HTERT RPE-1 (cell line): Measurements from ENCODE around the gene AKTIP.
"Not testable (repeated sequence)": the region's sequence is repeated elsewhere in the genome, so short reads cannot be mapped to it uniquely, and the experiment has no call there.

Experiments used
- in situ Hi-C: fragments of 300-500 bp; cut with MboI; formaldehyde crosslinking; loops from 4 replicates; pipeline ENCODE4 v1.14.3; 2020; ENCODE audit warnings: low sequenced_read_pairs

The AKTIP gene

GRCh38 chr16:53502331-53503269, at the start of gene AKTIP:
Gene AKTIP (minus strand): TSS chr16:53503209. CDS start chr16:53500259, 2,950 bp downstream.
- in situ Hi-C loops: no loop called here

DNA sequence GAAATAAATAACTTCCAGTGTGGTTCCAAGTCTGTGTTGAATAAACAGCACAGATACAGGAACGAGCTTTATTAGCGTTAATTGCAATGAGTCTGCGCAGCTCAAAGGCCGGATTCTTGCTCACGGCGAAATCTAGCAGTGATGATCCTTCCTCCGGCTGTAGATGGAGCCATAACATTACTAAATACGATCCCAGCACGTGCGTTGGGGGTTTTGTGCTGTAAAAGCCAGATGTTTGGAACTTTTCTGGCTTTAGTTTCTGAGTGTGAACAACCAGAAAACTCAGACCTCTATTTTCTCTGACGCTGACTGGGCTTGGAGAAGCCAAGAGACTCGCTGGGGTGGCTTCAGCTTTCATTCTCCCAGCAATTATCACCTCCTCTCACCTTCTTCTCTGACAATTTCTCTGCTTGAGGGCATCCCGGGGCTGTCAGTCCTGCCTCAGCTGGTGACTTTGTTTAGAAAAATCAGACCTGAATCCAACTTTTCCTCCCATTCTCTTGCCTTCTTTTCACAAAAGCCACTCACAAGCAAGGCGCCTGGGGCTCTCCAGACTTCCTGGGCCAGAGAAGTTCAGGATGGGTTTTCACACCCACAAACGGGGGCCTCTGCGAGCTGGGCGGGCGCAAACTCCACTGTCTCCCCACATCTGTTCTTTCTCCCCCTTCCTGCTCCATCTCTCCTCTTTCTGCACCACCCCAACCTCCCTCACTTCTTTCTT, 47.1 kb upstream of the AKTIP start:
- in situ Hi-C loops: no loop called here

DNA sequence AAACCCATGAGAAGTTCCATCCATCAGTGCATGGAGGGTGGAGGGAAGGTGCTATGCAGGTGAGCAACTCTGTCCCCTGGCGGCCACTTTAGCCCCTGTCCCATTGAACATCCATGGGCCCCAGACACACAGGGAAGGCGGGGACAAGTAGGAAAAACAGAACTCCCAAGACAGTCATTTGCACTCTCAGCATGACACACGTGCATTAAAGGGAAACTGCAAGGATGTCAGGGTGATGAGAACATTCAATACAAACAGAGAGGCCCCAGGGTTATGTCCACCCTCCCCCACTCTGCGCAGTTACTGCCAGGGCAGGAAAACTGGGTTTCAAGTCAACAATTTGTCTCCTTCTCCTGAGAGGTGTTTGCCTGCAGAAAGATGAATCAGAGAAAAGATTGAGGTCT, 44.0 kb upstream of the AKTIP start:
- in situ Hi-C loops: no loop called here

- in situ Hi-C loops: no loop called here
Measured at GRCh38 chr16:53545433-53545832, 42.4 kb upstream of the AKTIP start.

- in situ Hi-C loops: no loop called here
Measured at GRCh38 chr16:53542283-53542682, 39.3 kb upstream of the AKTIP start.

- in situ Hi-C loops: no loop called here
Measured at GRCh38 chr16:53541326-53541725, 38.3 kb upstream of the AKTIP start.

DNA sequence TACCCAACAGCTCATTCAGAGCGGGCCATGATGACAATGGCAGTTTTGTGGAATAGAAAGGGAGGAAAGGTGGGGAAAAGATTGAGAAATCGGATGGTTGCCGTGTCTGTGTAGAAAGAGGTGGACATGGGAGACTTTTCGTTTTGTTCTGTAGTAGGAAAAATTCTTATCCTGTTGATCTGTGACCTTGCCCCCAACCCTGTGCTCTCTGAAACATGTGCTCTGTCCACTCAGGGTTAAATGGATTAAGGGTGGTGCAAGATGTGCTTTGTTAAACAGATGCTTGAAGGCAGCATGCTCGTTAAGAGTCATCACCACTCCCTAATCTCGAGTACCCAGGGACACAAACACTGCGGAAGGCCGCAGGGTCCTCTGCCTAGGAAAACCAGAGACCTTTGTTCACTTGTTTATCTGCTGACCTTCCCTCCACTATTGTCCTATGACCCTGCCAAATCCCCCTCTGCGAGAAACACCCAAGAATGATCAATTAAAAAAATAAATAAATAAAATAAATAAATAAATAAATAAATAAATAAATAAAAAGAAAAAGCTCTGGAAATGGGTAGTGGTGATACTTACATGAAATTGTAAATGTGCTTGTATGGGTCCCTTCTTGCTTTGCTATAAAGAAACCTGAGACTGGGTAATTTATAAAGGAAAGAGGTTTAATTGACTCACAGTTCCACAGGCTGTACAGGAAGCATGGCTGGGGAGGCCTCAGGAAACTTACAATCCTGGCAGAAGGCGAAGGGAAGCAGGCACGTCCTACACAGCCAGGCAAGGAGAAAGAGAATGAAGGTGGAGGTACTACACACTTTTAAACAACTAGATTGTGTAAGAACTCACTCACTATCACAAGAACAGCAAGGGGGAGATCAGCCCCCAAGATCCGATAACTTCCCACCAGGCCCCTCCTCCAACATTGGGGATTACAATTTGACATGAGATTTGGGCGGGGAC, 37.0 kb upstream of the AKTIP start:
- in situ Hi-C loops: not testable (repeated sequence)

DNA sequence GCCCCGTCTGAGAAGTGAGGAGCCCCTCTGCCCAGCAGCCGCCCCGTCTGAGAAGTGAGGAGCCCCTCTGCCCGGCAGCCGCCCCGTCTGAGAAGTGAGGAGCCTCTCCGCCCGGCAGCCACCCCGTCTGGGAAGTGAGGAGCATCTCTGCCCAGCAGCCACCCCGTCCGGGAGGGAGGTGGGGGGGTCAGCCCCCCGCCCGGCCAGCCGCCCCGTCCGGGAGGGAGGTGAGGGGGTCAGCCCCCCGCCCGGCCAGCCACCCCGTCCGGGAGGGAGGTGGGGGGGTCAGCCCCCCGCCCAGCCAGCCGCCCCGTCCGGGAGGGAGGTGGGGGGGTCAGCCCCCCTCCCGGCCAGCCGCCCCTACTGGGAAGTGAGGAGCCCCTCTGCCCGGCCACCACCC, 36.3 kb upstream of the AKTIP start:
- in situ Hi-C loops: not testable (repeated sequence)

GRCh38 chr16:53537626-53538025, 34.6 kb upstream of the AKTIP start:
- in situ Hi-C loops: no loop called here

GRCh38 chr16:53534206-53534605, 31.2 kb upstream of the AKTIP start:
- in situ Hi-C loops: no loop called here

DNA sequence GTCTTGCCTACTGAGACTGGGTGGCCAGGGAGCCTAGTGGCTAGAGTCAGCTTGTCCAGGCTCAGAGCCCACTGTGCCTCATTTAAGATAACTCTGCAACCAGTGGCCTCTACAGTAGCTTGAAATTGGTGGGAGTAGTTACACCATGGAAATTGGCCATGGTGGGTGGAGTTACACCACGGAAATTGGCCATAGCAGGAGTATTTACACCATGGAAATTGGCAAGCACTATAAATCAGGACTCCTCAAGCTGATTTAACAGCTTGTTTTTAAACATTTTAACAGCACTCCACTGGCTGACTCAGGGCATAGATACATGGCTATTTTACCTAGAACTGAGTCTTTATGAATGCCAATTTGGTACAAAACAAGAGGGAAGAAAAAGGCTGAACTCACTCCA, 27.7 kb upstream of the AKTIP start:
- in situ Hi-C loops: no loop called here

DNA sequence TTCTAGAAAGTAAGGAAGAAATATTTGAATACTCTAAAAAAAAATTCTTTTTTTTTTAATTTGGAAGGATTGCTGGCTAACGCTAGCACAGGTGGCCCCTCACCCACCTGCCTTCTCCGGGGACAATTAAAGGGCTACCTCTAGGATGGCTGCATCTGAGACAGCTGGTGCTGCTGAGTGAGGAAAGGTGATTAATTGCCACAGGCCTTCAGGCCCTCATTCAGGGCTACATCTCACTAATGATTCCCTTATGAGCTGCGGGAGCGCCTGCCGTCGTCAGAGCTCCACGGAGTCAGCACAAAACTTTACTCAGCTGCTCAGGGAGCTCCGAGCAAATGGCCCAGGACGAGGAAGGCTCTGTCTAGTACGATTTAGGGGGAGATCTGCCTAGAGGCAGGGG, 27.0 kb upstream of the AKTIP start:
- in situ Hi-C loops: no loop called here

GRCh38 chr16:53529513-53529912, 26.5 kb upstream of the AKTIP start:
- in situ Hi-C loops: no loop called here

- in situ Hi-C loops: no loop called here
Measured at GRCh38 chr16:53528797-53529196, 25.8 kb upstream of the AKTIP start.

DNA sequence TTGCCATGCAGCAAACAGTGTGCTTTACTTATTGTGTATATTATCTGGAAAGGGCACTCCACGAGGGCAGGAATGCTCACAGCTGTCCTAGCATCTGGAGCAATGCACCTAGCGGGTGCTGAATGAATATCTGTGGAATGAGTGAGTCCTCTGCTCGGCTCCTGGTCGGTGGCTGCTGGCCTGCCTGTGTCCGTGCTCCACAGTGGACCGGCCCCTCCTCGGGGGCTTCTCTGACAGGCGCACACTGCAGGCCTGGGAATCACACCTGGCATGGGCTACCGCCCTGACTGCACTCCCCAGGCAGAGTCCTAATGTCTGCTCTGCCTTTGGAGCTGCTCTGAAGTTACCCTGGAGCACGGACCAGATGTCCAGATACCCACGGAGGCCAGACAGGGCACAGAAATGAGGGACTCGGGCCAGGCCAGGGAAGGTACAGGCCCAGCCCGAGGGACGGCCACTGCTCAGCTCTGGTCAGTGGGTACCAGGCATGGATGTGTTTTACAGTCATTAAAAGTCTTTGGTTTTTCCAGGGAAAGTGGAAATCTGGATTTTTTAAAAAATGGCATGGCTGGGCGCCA, 21.1 kb upstream of the AKTIP start:
- in situ Hi-C loops: no loop called here

GRCh38 chr16:53523126-53523804, 20.3 kb upstream of the AKTIP start:
- in situ Hi-C loops: no loop called here

DNA sequence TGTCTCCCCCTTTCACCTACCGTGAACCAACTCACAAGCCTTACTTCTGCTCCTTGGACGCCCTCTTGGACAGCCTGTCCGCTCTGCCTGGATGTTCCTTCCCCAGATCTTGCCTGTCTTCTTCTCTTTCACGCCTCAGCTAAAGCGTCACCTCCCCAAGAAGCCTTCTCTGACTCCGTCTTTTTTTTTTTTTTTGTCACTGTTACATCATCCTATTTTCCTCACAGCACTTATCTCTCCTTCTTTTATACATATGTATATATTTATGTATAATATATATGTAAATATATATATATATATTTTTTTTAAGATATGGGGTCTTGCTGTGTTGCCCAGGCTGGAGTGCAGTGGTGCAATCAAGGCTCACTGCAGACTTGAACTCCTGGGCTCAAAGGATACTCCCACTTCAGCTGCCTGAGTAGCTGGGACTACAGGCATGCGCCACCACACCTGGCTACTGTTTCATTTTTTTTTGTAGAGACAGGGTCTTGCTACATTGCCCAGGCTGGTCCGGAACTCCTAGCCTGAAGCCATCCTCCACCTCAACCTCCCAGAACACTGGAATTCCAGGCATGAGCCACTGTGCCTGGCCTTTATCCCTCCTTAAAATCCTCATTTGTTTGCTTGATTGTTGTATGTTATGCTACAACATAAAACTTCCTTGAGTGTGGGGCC, 16.5 kb upstream of the AKTIP start:
- in situ Hi-C loops: no loop called here

DNA sequence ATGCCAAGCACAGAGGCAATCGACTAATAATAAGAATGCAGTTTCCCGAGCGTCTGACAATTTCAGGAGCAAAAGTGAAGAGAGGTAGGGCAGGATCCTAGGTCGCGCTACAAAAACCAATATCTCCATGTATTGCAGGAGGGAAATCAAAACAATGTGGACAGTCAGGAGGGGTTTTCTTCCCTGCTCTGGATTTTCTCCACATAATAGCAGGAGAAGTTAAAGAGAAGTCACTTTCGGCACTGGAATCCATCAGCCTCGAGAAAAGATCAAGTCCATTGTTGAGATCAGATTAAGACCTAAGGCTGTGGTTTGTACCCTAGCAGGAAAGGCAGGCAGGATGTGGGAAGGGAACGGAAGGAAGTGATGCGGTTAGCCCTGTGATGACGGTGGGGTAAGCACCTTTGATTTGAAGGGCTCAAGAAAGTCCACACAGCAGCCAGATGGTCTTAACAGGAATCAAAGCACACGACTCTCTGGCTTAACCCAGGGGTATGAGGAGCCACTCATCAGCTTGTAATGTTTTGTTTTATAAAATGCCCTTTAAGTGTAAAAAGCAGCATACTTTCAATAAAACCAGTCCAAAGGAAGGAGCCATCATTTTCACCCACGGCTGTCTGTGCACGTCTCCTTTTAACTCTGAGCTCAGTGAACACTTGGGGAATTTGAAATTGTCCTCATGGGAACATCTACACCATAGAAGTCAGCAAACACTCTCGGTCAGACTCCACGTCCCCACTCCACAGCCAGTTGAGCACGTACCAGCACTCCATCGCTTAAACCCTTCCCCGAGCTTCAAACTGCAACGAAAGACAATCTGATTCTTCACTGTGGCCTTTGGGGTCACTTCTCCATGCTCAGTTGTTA, 15.8 kb upstream of the AKTIP start:
- in situ Hi-C loops: no loop called here

DNA sequence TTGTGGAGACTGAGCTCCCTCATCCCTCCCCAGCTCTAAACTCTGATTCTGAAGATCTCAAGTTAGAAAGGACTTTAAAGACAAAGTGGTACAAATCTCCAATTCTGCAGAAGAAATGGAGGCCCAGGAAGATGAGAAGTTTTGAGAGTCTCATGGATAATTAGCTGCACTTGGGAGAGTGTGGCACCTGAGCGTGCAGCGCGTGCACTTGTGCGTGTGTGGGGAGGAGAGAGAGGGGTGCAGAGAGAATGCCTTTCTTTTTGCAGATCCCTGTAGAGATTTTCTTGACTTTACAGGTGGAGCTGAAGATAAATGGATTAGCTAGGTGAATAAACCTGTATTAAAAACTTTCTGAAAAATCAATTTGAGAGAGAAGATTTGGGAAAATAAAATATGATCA, 14.8 kb upstream of the AKTIP start:
- in situ Hi-C loops: no loop called here
